GM19395 (cell line): Measurements from ENCODE around the gene CLEC16A.

ENCODE experiments used
- ATAC-seq: cut with Tn5 transposase; IDR thresholded peaks from one replicate; pipeline ENCODE4 v1.9.1; 2021; ENCODE audit warnings: mild to moderate bottlenecking, moderate library complexity; ENCODE audit not compliant: unreplicated experiment

CLEC16A gene

DNA sequence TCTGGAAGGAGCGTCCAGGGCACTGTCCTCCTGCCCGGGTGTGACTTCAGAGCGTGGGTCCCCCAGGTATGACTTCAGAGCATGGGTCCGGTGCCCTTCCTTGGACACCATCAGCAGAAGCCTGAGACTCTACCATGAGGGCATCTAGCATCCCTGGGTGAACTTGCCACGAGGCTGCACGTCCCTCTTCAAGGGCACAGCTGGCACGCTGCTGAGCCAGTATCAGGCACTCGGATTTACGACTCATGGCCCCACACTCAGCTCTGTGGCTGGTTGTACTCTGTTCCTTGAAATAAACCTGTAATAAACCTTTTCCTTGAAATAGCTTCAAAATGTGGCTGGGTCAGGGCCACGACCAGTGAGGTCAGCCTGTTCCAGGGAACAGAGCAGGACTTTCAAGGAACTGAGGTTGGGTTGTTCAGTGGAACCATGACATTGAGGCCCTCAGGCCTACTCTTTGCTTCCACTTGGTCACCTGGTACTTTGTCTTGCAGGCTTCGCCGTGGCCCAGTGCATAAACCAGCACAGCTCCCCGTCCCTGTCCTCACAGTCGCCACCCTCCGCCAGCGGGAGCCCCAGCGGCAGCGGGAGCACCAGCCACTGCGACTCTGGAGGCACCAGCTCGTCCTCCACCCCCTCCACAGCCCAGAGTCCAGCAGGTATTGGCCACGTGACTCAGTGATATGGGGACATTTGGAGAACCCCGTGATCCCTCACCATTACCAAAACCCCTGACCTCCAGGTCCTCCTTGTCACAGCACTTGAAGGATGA, 221.7 kb downstream of the CLEC16A start:
- no peak for ATAC-seq

DNA sequence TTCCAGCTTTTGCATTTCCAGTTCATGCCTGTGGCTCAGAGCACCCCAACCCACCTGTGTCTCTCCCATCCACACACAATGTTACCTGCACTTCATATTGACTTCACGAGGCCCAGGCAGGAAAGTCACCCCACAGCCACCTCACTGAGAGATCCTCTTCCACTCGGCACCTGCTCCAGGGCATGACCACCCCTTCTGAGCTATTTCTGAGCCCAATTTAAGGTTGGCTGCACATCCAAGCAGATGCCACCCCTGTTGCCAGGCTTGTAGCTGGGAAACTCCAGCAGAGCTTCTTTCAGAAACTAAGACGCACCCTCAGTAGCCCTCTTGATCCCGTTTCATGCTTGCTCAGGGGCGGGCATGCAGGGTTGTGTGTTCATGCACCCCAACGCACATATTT, 223.2 kb downstream of the CLEC16A start:
- ATAC-seq: no peak

- no peak for ATAC-seq
Observed at GRCh38 chr16:11168386-11169051, 224.2 kb downstream of the CLEC16A start.

- ATAC-seq: no peak
Observed at GRCh38 chr16:11169641-11170040, 225.3 kb downstream of the CLEC16A start.

GRCh38 chr16:11170201-11170600, 225.8 kb downstream of the CLEC16A start:
- no peak for ATAC-seq

DNA sequence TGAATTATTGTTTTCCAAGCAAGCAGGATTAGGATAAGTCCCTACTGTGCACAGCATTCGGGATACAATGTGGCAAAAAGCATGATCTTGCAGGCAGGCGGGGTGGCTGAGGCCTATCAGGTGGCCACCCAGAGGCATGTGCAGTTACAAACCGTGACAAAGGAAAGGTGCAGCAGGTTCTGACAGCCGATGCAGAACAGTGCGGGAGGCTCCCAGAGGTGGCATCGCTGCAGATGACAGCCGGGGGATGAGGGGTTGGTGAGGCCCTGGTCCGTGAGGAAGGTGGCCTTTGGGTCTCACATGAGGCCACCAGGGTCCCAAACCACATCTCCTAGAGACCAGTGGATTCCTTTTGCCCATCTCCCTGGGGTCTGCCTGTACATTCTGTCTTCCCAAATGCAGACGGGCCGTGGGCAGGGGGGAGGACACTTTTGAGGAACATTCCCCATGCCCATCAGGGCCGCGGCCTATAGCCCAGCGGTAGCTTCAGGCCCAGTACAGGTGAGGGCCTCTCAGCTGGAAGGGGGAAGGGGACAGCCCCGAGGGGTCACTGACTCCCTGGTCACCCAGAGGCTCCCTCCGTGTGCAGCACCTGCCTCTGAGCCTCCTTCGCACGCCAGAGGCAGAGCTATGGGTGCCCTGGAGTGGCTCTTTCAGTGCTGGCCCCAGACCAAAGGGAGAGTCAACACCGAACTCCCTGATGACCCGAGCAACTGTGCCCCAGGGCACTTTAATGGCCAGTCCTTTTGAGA, 226.5 kb downstream of the CLEC16A start:
- ATAC-seq: no peak

DNA sequence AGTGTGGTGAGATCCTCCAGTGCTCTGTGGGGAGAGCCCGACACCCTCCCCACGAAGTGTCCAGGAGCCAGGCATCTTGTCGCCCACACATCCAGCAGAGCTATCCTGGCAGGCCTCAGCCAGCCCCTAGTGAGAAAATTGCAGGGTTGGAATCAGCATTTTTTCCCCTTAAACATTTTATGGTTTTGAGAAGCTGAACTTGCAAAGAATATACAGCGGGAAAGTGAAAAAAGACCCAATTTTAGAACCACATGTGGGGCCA, 227.0 kb downstream of the CLEC16A start:
- ATAC-seq: no peak

DNA sequence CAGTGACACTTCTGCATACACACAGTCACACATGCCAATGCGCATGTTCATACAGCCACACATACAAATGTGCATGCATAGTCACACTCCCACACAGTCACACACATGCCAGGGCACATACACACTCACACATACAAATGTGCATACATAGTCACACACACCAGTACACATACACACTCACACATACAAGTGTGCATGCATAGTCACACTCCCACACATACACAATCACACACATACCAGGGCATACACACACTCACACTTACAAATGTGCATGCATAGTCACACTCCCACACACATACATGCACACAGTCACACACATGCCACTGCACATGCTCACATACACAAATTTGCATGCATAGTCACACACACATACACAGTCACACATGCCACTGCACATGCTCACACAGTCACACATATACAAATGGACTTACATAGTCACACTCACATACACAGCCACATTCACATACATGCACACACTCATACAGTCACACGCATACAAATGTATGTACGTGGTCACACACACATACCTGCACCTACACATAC, 227.5 kb downstream of the CLEC16A start:
- ATAC-seq: no peak

- no peak for ATAC-seq
Observed at GRCh38 chr16:11173426-11173825, 229.1 kb downstream of the CLEC16A start.

GRCh38 chr16:11174141-11174540, 229.8 kb downstream of the CLEC16A start:
- ATAC-seq: no peak

- ATAC-seq: no peak
Observed at GRCh38 chr16:11175106-11175786, 230.9 kb downstream of the CLEC16A start.

GRCh38 chr16:11175787-11176341, 231.5 kb downstream of the CLEC16A start:
- peak; percentile 64 for ATAC-seq

- no peak for ATAC-seq
Observed at GRCh38 chr16:11177578-11178160, 233.3 kb downstream of the CLEC16A start.

- no peak for ATAC-seq
Observed at GRCh38 chr16:11178424-11178823, 234.1 kb downstream of the CLEC16A start.

DNA sequence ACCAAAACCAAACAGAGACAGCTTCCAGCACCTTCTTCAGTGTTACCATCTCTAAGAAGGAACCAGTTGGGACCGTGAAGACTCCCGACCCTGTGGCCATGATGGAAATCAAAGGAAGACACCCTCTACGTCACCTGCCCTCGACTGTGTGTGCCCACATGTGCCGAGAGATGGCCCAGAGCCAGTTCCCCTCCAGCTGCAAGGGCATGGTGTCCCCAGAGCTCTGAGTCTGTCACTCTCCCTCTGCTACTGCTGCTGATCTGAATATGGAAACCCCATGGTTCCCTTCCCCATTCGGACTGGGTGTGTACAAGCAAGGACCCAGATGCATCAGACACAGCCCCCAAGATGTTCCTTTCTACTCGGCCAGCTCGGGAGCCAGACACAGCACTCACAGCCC, 235.2 kb downstream of the CLEC16A start:
- ATAC-seq: no peak

- ATAC-seq: no peak
Observed at GRCh38 chr16:11180489-11180888, 236.1 kb downstream of the CLEC16A start.

DNA sequence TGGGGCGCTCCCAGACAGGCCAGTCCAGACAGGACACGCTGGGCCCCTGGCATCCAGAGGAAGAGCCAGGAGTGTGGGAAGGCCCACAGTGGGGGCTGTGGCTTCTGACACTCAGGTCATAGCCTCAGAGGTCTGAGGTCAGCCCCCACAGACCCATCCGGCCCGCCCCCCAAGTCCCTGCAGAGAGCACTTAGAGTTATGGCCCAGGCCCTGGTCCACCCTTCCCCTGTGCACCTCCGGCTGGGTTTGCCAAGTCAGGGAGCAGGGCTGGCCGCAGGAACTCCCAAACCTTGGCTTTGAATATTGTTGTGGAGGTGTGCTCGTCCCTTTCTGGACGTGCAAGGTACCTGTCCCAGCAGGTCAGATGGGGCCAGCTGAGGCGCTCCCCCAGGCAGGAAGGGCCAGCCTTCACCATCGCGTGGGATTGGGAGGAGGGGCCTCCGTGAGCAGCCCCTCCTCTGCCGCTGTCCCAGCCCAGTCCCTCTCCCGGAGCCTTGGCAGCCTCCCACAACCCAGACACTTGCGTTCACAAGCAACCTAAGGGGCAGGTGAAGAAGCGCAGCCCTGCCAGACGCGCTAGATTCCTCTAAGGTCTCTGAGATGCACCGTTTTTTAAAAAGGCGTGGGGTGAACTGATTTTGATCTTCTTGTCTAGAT, 237.0 kb downstream of the CLEC16A start:
- no peak for ATAC-seq

DNA sequence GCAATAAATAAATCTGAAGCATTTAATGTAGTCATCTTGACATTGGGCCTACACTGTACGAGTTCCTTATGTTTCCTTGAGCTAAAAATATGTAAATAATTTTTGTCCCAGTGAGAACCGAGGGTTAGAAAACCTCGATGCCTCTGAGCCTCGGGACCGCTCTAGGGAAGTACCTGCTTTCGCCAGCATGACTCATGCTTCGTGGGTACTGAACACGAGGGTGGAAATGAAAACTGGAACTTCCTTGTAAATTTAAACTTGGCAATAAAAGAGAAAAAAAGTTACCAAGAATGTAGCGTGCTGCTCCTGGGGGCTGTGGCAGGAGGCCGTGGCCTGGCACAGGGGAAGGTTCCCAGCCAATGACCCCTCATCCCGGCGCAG, 237.5 kb downstream of the CLEC16A start:
- no peak for ATAC-seq

- ATAC-seq: no peak
Observed at GRCh38 chr16:11182411-11182810, 238.0 kb downstream of the CLEC16A start.
